ENCODE measurements around the gene DSG3. TPM values are rescaled to one million over a fixed set of nuclear protein-coding genes. Genes with fewer than 3 reads are reported as not detected.

The DSG3 gene
- total RNA-seq, 1 experiment from 2014 or later, result 0.05 TPM

DNA sequence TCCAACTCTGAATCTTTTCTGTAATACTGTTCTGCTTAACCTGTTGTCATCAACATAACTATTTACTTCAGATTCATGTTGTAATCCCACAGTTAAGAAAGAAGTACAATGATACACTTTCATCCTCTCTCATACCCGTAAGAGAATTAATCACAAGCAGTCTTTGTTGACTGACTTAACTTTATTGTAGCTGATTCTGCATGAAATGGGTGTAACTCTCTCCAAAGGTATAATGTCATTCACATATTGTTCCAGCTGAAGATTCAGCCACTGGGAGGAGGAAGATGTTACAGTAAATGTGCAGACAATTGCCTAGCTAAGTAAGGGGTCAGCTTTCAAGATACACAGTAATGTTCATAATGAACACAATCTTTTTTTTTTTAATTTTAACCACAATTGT lies 36.9 kb downstream of the DSG3 start:
- RAD21 ChIA-PET (ENCODE audit: low non-redundant PET in 1 of 2, low total read pairs in 2 of 2, uncharacterized antibody in 2 of 2, unreplicated experiment in 2 of 2), result no interaction called here

More for the DNA sequence above, 36.9 kb downstream of the DSG3 start:
- ATAC-seq (no peak), DNase-seq (ENCODE audit: low read depth, low spot score) (no peak)
- CTCF ChIA-PET, result interaction anchor here (1.1 kb wide), 1 partner anchor 60 kb away, joined by 3 read pairs; no protein-coding TSS in a partner anchor
- Histone ChIP-seq H3K9me3 (ENCODE audit: control insufficient read depth in 1 of 2, insufficient read depth in 1 of 2, low read depth in 1 of 2, low read length in 2 of 2) (no peaks in the 10 kb centered on the region), H3K4me3 (replicated peaks in 1 of 2; ENCODE audit: low read depth in 1 of 2, low read length in 2 of 2) (no peak overlapping the region), H3K27me3 (ENCODE audit: insufficient read depth, low read length) (no peaks in the 10 kb centered on the region), H3K9ac (ENCODE audit: low read length) (no peak overlapping the region), H3K4me1 (ENCODE audit: control insufficient read depth in 1 of 2, insufficient read depth in 2 of 2, low read length in 2 of 2) (peaks cover 15 to 34% of the 10 kb centered on the region in 2 experiments), H2AFZ (ENCODE audit: low read depth, low read length, poor library complexity, severe bottlenecking) (no peak overlapping the region), H3K9me2 (ENCODE audit: insufficient read depth) (no peaks in the 10 kb centered on the region), H3K79me2 (ENCODE audit: insufficient read depth, low read length) (no peaks in the 10 kb centered on the region), H3K36me3 (ENCODE audit: control insufficient read depth in 1 of 2, insufficient read depth in 2 of 2, low read length in 2 of 2) (no peaks in the 10 kb centered on the region), H3K4me2 (ENCODE audit: low read length) (no peak overlapping the region), H4K20me1 (ENCODE audit: insufficient read depth) (no peaks in the 10 kb centered on the region), H3K27ac (ENCODE audit: low read depth, low read length) (no peak overlapping the region)
- POLR2A ChIA-PET, result no interaction called here
- intact Hi-C loops (cut with micrococcal nuclease), result no loop called here
- no peak for TF ChIP-seq ZNF274 (IDR thresholded peaks at IDR 0.05; ENCODE audit: low read depth, low read length)
- TF ChIP-seq CBX3 (IDR thresholded peaks at IDR 0.05; ENCODE audit: low read depth), result no peak
- TF ChIP-seq YY1 (IDR thresholded peaks at IDR 0.05; ENCODE audit: extremely low read depth, insufficient replicate concordance, low read depth, low read length), result no peak
- TF ChIP-seq ELF1 (IDR thresholded peaks at IDR 0.05; ENCODE audit: borderline replicate concordance, low read depth), result no peak
- TF ChIP-seq ZFX (IDR thresholded peaks at IDR 0.05), result no peak
- no peak for TF ChIP-seq SRF (IDR thresholded peaks at IDR 0.05; ENCODE audit: low read depth)
- TF ChIP-seq, protein P1, sequence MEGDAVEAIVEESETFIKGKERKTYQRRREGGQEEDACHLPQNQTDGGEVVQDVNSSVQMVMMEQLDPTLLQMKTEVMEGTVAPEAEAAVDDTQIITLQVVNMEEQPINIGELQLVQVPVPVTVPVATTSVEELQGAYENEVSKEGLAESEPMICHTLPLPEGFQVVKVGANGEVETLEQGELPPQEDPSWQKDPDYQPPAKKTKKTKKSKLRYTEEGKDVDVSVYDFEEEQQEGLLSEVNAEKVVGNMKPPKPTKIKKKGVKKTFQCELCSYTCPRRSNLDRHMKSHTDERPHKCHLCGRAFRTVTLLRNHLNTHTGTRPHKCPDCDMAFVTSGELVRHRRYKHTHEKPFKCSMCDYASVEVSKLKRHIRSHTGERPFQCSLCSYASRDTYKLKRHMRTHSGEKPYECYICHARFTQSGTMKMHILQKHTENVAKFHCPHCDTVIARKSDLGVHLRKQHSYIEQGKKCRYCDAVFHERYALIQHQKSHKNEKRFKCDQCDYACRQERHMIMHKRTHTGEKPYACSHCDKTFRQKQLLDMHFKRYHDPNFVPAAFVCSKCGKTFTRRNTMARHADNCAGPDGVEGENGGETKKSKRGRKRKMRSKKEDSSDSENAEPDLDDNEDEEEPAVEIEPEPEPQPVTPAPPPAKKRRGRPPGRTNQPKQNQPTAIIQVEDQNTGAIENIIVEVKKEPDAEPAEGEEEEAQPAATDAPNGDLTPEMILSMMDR (IDR thresholded peaks at IDR 0.05 in 2 of 3, conservative IDR thresholded peaks at IDR 0.05 in 1 of 3; ENCODE audit: borderline replicate concordance in 1 of 3, insufficient read depth in 1 of 3, low read depth in 2 of 3, low read length in 2 of 3), result no peak
- TF ChIP-seq, protein P2, sequence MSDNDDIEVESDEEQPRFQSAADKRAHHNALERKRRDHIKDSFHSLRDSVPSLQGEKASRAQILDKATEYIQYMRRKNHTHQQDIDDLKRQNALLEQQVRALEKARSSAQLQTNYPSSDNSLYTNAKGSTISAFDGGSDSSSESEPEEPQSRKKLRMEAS (IDR thresholded peaks at IDR 0.05), result no peak
- TF ChIP-seq EGR1 (IDR thresholded peaks at IDR 0.05; ENCODE audit: low read depth), result no peak
- TF ChIP-seq EZH2phosphoT487 (IDR thresholded peaks at IDR 0.05; ENCODE audit: borderline replicate concordance), result no peak
- TF ChIP-seq EZH2 (IDR thresholded peaks at IDR 0.05), result no peak
- TF ChIP-seq POLR2AphosphoS5 (IDR thresholded peaks at IDR 0.05; ENCODE audit: low read depth, low read length), result no peak
- TF ChIP-seq JUND (IDR thresholded peaks at IDR 0.05), result no peak
- TF ChIP-seq, protein P3, sequence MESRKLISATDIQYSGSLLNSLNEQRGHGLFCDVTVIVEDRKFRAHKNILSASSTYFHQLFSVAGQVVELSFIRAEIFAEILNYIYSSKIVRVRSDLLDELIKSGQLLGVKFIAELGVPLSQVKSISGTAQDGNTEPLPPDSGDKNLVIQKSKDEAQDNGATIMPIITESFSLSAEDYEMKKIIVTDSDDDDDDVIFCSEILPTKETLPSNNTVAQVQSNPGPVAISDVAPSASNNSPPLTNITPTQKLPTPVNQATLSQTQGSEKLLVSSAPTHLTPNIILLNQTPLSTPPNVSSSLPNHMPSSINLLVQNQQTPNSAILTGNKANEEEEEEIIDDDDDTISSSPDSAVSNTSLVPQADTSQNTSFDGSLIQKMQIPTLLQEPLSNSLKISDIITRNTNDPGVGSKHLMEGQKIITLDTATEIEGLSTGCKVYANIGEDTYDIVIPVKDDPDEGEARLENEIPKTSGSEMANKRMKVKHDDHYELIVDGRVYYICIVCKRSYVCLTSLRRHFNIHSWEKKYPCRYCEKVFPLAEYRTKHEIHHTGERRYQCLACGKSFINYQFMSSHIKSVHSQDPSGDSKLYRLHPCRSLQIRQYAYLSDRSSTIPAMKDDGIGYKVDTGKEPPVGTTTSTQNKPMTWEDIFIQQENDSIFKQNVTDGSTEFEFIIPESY (IDR thresholded peaks at IDR 0.05; ENCODE audit: extremely low read depth, insufficient replicate concordance, low read length), result no peak
- TF ChIP-seq TCF7L2 (IDR thresholded peaks at IDR 0.05; ENCODE audit: borderline replicate concordance, extremely low read depth, insufficient read depth, insufficient read length), result no peak
- no TSS peak for BruUV-seq (replicated peaks)
